Uterus (tissue), 2 donors: Measurements from ENCODE around the gene MRPL9.

ENCODE experiments used
- POLR2A ChIP-seq, 2 donors: fragments of 450-650 bp; IDR thresholded peaks; one replicate each; pipeline ENCODE4 v1.6.1; 2016; ENCODE audit warnings: antibody characterized with exemption in 2 of 2, mild to moderate bottlenecking in 1 of 2, moderate library complexity in 1 of 2
- TF ChIP-seq, protein P1 (sequence below), 4 experiments: fragments of 200-600 bp in 2 of 4; fragments of 450-650 bp in 2 of 4; sonication (generic) in 2 of 4; IDR thresholded peaks; one replicate each; pipeline ENCODE4 v1.5.1; 2016 to 2019; ENCODE audit warnings: antibody characterized with exemption in 4 of 4, mild to moderate bottlenecking in 2 of 4, moderate library complexity in 1 of 4

DNA sequence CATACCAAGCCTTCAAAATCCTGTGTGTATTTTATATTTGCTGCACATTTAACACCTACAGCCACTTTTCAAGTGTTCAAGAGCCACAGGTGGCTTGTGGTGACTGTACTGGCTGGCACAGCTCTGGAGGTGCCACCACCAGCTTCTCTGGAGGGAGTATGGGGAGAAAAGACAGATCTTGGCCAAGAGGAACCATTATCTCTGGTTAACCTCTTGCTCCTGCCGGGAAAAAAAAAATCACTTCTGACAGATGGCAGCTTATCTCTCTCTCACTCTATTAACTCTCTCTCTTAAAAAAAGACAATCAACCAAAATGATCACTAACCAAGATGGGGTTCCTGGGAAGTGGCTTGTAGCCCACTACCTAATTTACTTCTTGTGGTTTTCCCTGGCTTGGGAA, 43.2 kb downstream of the MRPL9 start:
- TF ChIP-seq, protein P1, sequence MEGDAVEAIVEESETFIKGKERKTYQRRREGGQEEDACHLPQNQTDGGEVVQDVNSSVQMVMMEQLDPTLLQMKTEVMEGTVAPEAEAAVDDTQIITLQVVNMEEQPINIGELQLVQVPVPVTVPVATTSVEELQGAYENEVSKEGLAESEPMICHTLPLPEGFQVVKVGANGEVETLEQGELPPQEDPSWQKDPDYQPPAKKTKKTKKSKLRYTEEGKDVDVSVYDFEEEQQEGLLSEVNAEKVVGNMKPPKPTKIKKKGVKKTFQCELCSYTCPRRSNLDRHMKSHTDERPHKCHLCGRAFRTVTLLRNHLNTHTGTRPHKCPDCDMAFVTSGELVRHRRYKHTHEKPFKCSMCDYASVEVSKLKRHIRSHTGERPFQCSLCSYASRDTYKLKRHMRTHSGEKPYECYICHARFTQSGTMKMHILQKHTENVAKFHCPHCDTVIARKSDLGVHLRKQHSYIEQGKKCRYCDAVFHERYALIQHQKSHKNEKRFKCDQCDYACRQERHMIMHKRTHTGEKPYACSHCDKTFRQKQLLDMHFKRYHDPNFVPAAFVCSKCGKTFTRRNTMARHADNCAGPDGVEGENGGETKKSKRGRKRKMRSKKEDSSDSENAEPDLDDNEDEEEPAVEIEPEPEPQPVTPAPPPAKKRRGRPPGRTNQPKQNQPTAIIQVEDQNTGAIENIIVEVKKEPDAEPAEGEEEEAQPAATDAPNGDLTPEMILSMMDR (IDR thresholded peaks at IDR 0.05), result no peak
- no peak for TF ChIP-seq POLR2A (IDR thresholded peaks at IDR 0.05)
